ENCODE measurements around the gene ADIPOR1.

DNA sequence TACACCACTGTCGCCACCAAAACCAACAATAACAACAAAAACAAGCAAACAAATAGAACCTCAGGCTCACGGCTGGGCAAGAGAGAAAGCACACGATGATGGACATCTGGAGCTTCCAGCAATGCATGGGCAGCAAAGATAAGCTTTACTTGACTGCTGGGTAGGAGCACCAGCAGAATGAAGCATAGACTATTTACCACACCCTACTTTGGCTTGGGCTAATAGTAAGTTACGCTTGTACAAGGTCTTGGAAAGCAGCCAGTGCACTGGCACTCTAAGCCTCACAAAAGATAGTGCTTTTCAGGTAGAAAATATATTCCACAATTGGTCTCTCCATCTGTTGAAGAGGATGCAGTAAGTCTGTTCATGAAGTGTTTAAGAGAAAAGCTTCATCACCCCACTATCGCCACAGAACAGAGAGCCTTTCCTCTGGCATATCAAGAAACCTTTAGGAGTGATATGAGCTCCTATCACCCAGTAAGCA lies 13.6 kb downstream of the ADIPOR1 start:
- TF ChIP-seq, protein P1, sequence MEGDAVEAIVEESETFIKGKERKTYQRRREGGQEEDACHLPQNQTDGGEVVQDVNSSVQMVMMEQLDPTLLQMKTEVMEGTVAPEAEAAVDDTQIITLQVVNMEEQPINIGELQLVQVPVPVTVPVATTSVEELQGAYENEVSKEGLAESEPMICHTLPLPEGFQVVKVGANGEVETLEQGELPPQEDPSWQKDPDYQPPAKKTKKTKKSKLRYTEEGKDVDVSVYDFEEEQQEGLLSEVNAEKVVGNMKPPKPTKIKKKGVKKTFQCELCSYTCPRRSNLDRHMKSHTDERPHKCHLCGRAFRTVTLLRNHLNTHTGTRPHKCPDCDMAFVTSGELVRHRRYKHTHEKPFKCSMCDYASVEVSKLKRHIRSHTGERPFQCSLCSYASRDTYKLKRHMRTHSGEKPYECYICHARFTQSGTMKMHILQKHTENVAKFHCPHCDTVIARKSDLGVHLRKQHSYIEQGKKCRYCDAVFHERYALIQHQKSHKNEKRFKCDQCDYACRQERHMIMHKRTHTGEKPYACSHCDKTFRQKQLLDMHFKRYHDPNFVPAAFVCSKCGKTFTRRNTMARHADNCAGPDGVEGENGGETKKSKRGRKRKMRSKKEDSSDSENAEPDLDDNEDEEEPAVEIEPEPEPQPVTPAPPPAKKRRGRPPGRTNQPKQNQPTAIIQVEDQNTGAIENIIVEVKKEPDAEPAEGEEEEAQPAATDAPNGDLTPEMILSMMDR (IDR thresholded peaks at IDR 0.05): no peak
- TF ChIP-seq EP300 (IDR thresholded peaks at IDR 0.05): no peak
- no peak for TF ChIP-seq POLR2A (IDR thresholded peaks at IDR 0.05)
